HFFc6 (cell line): ENCODE data around the gene SPIB. TPM values are rescaled to one million over a fixed set of nuclear protein-coding genes. Genes with fewer than 3 reads are reported as not detected.
"Not testable (repeated sequence)": the region's sequence is repeated elsewhere in the genome, so short reads cannot be mapped to it uniquely, and the experiment has no call there.

Experiments
- DNase-seq: peaks from one replicate; pipeline ENCODE4 v3.0.0-alpha.2; 2018
- H3K27ac Mint-ChIP-seq: 2 replicates; pipeline ENCODE4 v1.8.0; 2020; ENCODE audit warnings: mild to moderate bottlenecking, mixed read lengths
- H3K27me3 Mint-ChIP-seq: 2 replicates; pipeline ENCODE4 v1.8.0; 2021; ENCODE audit warnings: mild to moderate bottlenecking, moderate library complexity, mixed read lengths; ENCODE audit not compliant: insufficient read depth
- H3K36me3 Mint-ChIP-seq: 2 replicates; pipeline ENCODE4 v1.8.0; 2021; ENCODE audit warnings: low read depth, mixed read lengths
- H3K4me1 Mint-ChIP-seq: 2 replicates; pipeline ENCODE4 v1.8.0; 2020; ENCODE audit warnings: low read depth, mixed read lengths
- H3K4me3 Mint-ChIP-seq: 2 replicates; pipeline ENCODE4 v1.8.0; 2020; ENCODE audit warnings: mild to moderate bottlenecking, moderate library complexity, mixed read lengths
- H3K9me3 Mint-ChIP-seq: 2 replicates; pipeline ENCODE4 v1.8.0; 2020; ENCODE audit warnings: mild to moderate bottlenecking, mixed read lengths
- CTCF ChIP-seq: fragments of 200-600 bp; sonication (generic); IDR thresholded peaks from 2 replicates; pipeline ENCODE4 v1.5.0; 2021; ENCODE audit warnings: antibody characterized with exemption, mild to moderate bottlenecking
- total RNA-seq, 6 experiments: library from RNA; stranded (reverse); fragmentation: NEBNext Ultra II Directional; extraction: Animal tissue kit (Norgen Biotek cat#: 25700); gene quantifications; 2 replicates in 1 of 6; 3 replicates in 5 of 6; pipeline ENCODE4 v1.2.3, GENCODE V29; 2021

The SPIB gene
- total RNA-seq, 6 experiments from 2014 or later, result not detected

- Mint-ChIP-seq H3K4me3 (no peak overlapping the region), H3K36me3 (no peaks in the 10 kb centered on the region), H3K27me3 (peaks cover 26% of the 10 kb centered on the region), H3K27ac (no peak overlapping the region), H3K4me1 (peaks cover 13% of the 10 kb centered on the region), H3K9me3 (no peaks in the 10 kb centered on the region)
- TF ChIP-seq CTCF, result no peak
- no peak for DNase-seq
Observed at GRCh38 chr19:50465000-50465399, 46.3 kb downstream of the SPIB start.

GRCh38 chr19:50465986-50466705 is 47.4 kb downstream of the SPIB start:
- Mint-ChIP-seq H3K4me3 (no peak overlapping the region), H3K36me3 (no peaks in the 10 kb centered on the region), H3K4me1 (peaks cover 3% of the 10 kb centered on the region), H3K27ac (no peak overlapping the region), H3K27me3 (peaks cover 26% of the 10 kb centered on the region), H3K9me3 (no peaks in the 10 kb centered on the region)
- peak; percentile 69 for TF ChIP-seq CTCF
- peak; percentile 8 for DNase-seq

GRCh38 chr19:50466706-50467039 is 47.9 kb downstream of the SPIB start:
- TF ChIP-seq CTCF, result no peak
- Mint-ChIP-seq H3K36me3 (no peaks in the 10 kb centered on the region), H3K4me1 (no peaks in the 10 kb centered on the region), H3K9me3 (no peaks in the 10 kb centered on the region), H3K27ac (no peak overlapping the region), H3K27me3 (peaks cover 26% of the 10 kb centered on the region), H3K4me3 (no peak overlapping the region)
- no peak for DNase-seq

- Mint-ChIP-seq H3K27ac (no peak overlapping the region), H3K4me3 (no peak overlapping the region), H3K9me3 (no peaks in the 10 kb centered on the region), H3K4me1 (no peaks in the 10 kb centered on the region), H3K27me3 (peaks cover 26% of the 10 kb centered on the region), H3K36me3 (no peaks in the 10 kb centered on the region)
- no peak for TF ChIP-seq CTCF
- DNase-seq, result no peak
Observed at GRCh38 chr19:50467566-50467965, 48.8 kb downstream of the SPIB start.

- H3K36me3 Mint-ChIP-seq, result no peaks in the 10 kb centered on the region
- H3K4me1 Mint-ChIP-seq, result no peaks in the 10 kb centered on the region
- H3K4me3 Mint-ChIP-seq, result no peak overlapping the region
- no peak for TF ChIP-seq CTCF
- no peak for DNase-seq
- peaks cover 26% of the 10 kb centered on the region for H3K27me3 Mint-ChIP-seq
- H3K27ac Mint-ChIP-seq, result no peak overlapping the region
- H3K9me3 Mint-ChIP-seq, result no peaks in the 10 kb centered on the region
Observed at GRCh38 chr19:50468818-50469217, 50.1 kb downstream of the SPIB start.

- DNase-seq, H3K36me3 Mint-ChIP-seq, H3K9me3 Mint-ChIP-seq, H3K4me1 Mint-ChIP-seq, H3K27ac Mint-ChIP-seq, H3K4me3 Mint-ChIP-seq: not testable (repeated sequence)
- H3K27me3 Mint-ChIP-seq, result peaks cover 13% of the 10 kb centered on the region
Observed at GRCh38 chr19:50473336-50473735, 54.6 kb downstream of the SPIB start.
